GM19468 (cell line): ENCODE data around the gene BAIAP2L1.

Source experiments
- ATAC-seq: cut with Tn5 transposase; IDR thresholded peaks from one replicate; pipeline ENCODE4 v1.9.1; 2021; ENCODE audit warnings: mild to moderate bottlenecking, moderate library complexity, moderate number of reproducible peaks; ENCODE audit not compliant: unreplicated experiment; ENCODE audit errors: extremely low read depth

The BAIAP2L1 gene

GRCh38 chr7:98250789-98251188, 150.1 kb downstream of the BAIAP2L1 start:
- ATAC-seq, result no peak

DNA sequence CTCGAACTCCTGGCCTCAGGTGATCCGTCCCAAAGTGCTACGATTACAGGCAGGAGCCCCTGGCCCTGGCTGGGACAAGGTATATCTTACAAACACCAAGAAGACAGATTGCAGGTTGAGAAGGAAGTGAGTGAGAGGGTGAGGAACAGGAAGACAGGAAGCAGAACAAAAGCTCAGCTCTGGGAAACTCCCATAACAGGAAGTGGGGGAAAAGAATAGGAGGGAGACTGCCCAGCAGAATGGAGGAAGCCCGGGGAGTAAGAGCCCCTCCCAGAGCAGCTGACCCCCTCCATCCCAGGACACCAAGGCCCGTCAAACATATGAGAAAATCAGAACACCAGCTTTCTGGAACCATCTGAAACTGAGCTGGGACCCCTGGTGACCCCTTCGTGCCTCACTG, 151.8 kb downstream of the BAIAP2L1 start:
- no peak for ATAC-seq

DNA sequence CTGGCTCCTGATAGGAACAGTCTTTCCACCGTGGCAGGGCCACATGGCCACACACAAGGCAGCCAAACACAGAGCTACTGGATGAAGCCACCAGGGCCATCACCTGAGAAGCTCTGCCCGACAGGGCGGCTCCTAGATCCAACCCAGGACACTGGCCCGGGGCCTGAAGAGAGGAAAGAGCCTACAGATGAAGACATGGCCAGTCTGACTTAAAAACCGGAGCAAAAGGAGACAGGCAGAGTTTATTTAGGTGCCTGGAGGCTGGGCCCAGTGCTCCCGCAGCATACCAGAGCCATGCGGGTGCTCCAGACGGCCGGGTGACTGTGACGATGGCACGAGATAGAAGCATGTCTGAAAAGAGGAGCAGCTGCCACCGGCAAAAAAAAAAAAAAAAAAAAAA, 152.7 kb downstream of the BAIAP2L1 start:
- ATAC-seq, result no peak

DNA sequence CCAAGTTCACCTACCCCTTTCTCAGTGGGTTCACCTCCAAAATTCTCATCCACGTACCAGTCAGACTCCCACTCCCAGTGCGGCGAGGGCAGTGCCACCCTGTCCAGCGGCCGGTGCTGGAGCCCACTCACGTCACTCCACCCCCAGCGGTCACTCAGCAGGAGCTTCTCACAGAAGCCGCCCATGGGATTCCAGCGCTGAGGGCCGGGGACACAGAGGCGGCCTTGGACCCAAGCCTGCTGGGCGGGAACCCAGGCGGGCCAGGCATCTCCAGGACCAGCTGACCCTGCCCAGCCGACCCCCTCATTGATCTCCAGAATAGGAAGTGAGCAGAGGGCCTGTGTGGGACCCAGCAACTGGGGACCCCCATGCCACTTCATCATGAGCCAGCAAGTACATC, 156.0 kb downstream of the BAIAP2L1 start:
- ATAC-seq, result no peak

- ATAC-seq, result no peak
Observed at GRCh38 chr7:98242934-98243333, 158.0 kb downstream of the BAIAP2L1 start.

DNA sequence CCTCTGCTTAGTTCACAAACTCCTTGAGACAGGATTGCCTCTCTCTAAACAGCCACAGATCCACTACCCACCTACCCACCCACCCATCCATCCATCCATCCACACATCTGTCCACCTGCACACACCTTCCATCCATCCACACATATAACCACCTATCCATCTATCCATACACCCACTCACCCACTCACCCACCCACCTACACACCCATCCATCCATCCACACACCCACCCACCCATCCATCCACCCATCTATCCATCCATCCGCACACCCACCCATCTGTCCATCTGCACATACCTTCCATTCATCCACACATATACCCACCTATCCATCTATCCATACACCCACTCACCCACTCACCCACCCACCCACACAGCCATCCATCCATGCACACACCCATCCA, 158.5 kb downstream of the BAIAP2L1 start:
- no peak for ATAC-seq

DNA sequence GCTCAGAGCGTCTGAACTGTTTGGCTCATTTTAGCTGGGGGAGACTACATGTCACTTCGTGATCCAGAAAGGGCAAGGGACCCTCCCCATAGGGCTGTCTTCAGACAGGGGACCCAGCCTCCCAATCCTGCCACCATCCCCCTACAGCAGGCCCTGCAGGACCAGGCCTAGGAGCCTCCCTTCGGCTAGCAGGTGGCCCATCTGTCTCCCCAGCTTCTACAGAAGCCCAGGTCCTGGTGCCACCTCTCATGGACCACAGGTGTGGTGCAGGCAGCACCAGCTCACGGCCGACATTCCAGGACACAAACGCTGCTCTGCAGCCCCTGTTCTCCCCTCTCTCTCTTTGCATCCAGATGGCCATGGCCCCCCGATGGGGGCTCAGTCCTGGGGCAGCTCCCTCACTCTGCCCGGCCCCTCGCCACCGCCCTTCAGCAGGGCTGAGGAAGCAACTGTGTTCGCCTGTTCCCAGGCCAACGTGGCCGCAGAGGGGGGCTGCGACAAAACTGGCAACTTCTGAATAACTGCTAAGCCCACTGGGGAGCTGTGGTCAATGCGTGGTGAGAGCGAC, 159.1 kb downstream of the BAIAP2L1 start:
- ATAC-seq, result no peak
